Glutamatergic neuron (in vitro differentiated cells): ENCODE results near the gene ZNF544. TPM values are rescaled to one million over a fixed set of nuclear protein-coding genes. Genes with fewer than 3 reads are reported as not detected.

ENCODE experiments used
- DNase-seq: peaks from one replicate; pipeline ENCODE4 v3.0.0; 2022
- H3K27ac Mint-ChIP-seq: one replicate; pipeline ENCODE4 v1.8.0; 2020; ENCODE audit warnings: mild to moderate bottlenecking, mixed read lengths, inconsistent platforms; ENCODE audit not compliant: unreplicated experiment
- H3K27me3 Mint-ChIP-seq: one replicate; pipeline ENCODE4 v1.8.0; 2020; ENCODE audit warnings: mild to moderate bottlenecking, moderate library complexity, mixed read lengths, inconsistent platforms; ENCODE audit not compliant: unreplicated experiment
- H3K36me3 Mint-ChIP-seq: one replicate; pipeline ENCODE4 v1.8.0; 2020; ENCODE audit warnings: mild to moderate bottlenecking, mixed read lengths, inconsistent platforms; ENCODE audit not compliant: unreplicated experiment
- H3K4me1 Mint-ChIP-seq: one replicate; pipeline ENCODE4 v1.8.0; 2020; ENCODE audit warnings: mild to moderate bottlenecking, low read depth, mixed read lengths, inconsistent platforms; ENCODE audit not compliant: unreplicated experiment
- H3K4me3 Mint-ChIP-seq: one replicate; pipeline ENCODE4 v1.8.0; 2020; ENCODE audit warnings: mild to moderate bottlenecking, mixed read lengths, inconsistent platforms; ENCODE audit not compliant: unreplicated experiment
- H3K9me3 Mint-ChIP-seq: one replicate; pipeline ENCODE4 v1.8.0; 2020; ENCODE audit warnings: mild to moderate bottlenecking, moderate library complexity, mixed read lengths, inconsistent platforms; ENCODE audit not compliant: unreplicated experiment
- CTCF ChIP-seq: fragments of 200-600 bp; sonication (generic); IDR thresholded peaks from one replicate; pipeline ENCODE4 v1.5.0; 2021; ENCODE audit not compliant: partially characterized antibody, unreplicated experiment
- total RNA-seq: library from RNA; stranded (reverse); fragmentation: NEBNext Ultra II Directional; extraction: Animal tissue kit (Norgen Biotek cat#: 25700); gene quantifications from one replicate; pipeline ENCODE4 v1.2.1, GENCODE V29; 2021; ENCODE audit not compliant: unreplicated experiment

ZNF544 gene
- total RNA-seq, 1 donor from 2014 or later = 46.1 TPM

DNA sequence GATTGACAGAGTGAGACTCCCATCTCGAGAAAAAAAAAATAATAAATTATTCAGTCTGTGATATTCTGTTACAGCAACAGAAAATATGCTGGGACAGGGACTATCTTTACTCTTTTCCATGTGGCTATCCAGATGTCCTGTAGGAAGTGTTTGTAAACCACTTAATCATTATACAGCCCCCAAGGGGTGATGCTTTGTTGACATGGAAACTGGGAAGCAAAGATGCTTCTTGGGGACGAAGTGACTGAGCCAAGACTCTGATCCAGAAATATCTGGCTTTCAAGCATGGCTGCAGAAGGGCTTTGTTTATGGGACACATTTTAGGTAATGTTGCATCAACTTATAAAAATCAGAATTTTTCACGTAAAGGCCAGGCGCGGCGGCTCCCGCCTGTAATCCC, 55.5 kb downstream of the ZNF544 start:
- no peak for TF ChIP-seq CTCF
- no peak overlapping the region for H3K27ac Mint-ChIP-seq
- H3K4me1 Mint-ChIP-seq = peaks cover 16% of the 10 kb centered on the region
- peaks cover 15% of the 10 kb centered on the region for H3K9me3 Mint-ChIP-seq
- DNase-seq = no peak
- H3K27me3 Mint-ChIP-seq = peaks cover 11% of the 10 kb centered on the region
- no peak overlapping the region for H3K4me3 Mint-ChIP-seq
- H3K36me3 Mint-ChIP-seq = peaks cover 5% of the 10 kb centered on the region

DNA sequence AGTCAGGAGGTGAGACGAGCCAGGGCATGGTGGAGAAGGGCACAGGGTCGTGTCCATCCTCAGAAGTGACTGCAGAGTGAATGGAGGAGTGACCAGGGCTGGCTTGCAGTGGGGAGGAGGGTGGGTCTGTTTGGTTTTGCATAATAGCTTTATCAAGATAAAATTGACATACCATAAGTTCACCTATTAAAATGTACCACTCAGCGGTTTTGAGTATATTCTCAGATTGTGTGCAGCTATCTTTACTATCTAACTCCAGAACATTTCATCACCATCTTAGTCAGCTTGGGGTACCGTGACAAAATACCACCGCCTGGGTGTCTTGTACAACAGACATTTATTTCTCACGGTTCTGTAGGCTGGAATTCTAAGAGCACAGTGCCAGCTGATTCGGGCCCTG, 63.2 kb downstream of the ZNF544 start:
- TF ChIP-seq CTCF = no peak
- Mint-ChIP-seq H3K36me3 (peaks cover 50% of the 10 kb centered on the region), H3K4me3 (no peak overlapping the region), H3K9me3 (peaks cover 18% of the 10 kb centered on the region), H3K27me3 (peaks cover 10% of the 10 kb centered on the region), H3K4me1 (no peaks in the 10 kb centered on the region), H3K27ac (no peak overlapping the region)
- no peak for DNase-seq

- no peak for TF ChIP-seq CTCF
- Mint-ChIP-seq H3K4me3 (no peak overlapping the region), H3K36me3 (peaks cover 53% of the 10 kb centered on the region), H3K9me3 (peaks cover 21% of the 10 kb centered on the region), H3K4me1 (no peaks in the 10 kb centered on the region), H3K27me3 (peaks cover 10% of the 10 kb centered on the region), H3K27ac (no peak overlapping the region)
- no peak for DNase-seq
Observed at GRCh38 chr19:58294743-58295374, 66.1 kb downstream of the ZNF544 start.

DNA sequence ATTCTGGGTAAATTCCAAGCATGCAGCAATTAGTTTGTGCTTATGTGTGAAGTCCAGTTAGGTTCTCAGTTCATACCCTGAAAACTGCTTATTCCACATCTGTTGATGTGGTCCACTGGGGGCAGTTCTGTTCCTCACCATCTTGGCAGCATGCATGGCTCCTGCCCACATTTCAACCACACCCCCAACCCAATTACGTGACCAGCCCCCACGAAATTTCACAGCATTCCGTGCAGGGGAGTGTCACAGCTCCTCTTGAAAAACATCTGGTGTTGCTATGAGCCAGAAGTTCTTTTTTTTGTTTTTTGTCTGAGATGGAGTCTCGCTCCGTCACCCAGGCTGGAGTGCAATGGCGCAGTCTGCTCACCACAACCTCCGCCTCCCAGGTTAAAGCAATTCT, 67.4 kb downstream of the ZNF544 start:
- Mint-ChIP-seq H3K4me1 (no peaks in the 10 kb centered on the region), H3K27ac (no peak overlapping the region), H3K4me3 (no peak overlapping the region), H3K36me3 (peaks cover 58% of the 10 kb centered on the region), H3K9me3 (peaks cover 21% of the 10 kb centered on the region), H3K27me3 (peaks cover 11% of the 10 kb centered on the region)
- DNase-seq = no peak
- TF ChIP-seq CTCF = no peak

GRCh38 chr19:58300620-58301019, 71.9 kb downstream of the ZNF544 start:
- peaks cover 5% of the 10 kb centered on the region for H3K4me1 Mint-ChIP-seq
- DNase-seq = no peak
- H3K36me3 Mint-ChIP-seq = peaks cover 16% of the 10 kb centered on the region
- H3K27me3 Mint-ChIP-seq = peaks cover 9% of the 10 kb centered on the region
- H3K27ac Mint-ChIP-seq = no peak overlapping the region
- no peak overlapping the region for H3K4me3 Mint-ChIP-seq
- H3K9me3 Mint-ChIP-seq = peaks cover 15% of the 10 kb centered on the region
- no peak for TF ChIP-seq CTCF
